Smooth muscle cell (in vitro differentiated cells): ENCODE measurements around the gene UBE2C. TPM values are rescaled to one million over a fixed set of nuclear protein-coding genes. Genes with fewer than 3 reads are reported as not detected.

Experiments used
- DNase-seq: peaks from one replicate; lab custom pipeline; 2025; ENCODE audit not compliant: unreplicated experiment; lab: John Stamatoyannopoulos, UW
- H2AFZ ChIP-seq: fragments of 200-600 bp; sonication (generic); 2 replicates; pipeline ENCODE4 v1.6.0; 2016; ENCODE audit warnings: antibody characterized with exemption, low read depth, mild to moderate bottlenecking
- H3F3A ChIP-seq: fragments of 200-600 bp; sonication (generic); 2 replicates; pipeline ENCODE4 v1.6.0; 2017; ENCODE audit warnings: antibody characterized with exemption, low read depth
- H3K27ac ChIP-seq: fragments of 200-600 bp; sonication (generic); 2 replicates; pipeline ENCODE4 v1.5.1; 2016; ENCODE audit warnings: low read depth, mild to moderate bottlenecking
- H3K27me3 ChIP-seq: fragments of 200-600 bp; sonication (generic); 2 replicates; pipeline ENCODE4 v1.6.1; 2016; ENCODE audit warnings: low read depth, mild to moderate bottlenecking
- H3K36me3 ChIP-seq: fragments of 200-600 bp; sonication (generic); 2 replicates; pipeline ENCODE4 v1.5.1; 2016; ENCODE audit warnings: low read depth
- H3K4me1 ChIP-seq: fragments of 200-600 bp; sonication (generic); 2 replicates; pipeline ENCODE4 v1.5.1; 2016; ENCODE audit warnings: low read depth
- H3K4me2 ChIP-seq: fragments of 200-600 bp; sonication (generic); 2 replicates; pipeline ENCODE4 v1.6.0; 2016; ENCODE audit warnings: mild to moderate bottlenecking
- H3K4me3 ChIP-seq: fragments of 200-600 bp; sonication (generic); 2 replicates; pipeline ENCODE4 v1.5.1; 2016; ENCODE audit warnings: mild to moderate bottlenecking
- H3K79me2 ChIP-seq: fragments of 200-600 bp; sonication (generic); 2 replicates; pipeline ENCODE4 v1.6.0; 2016; ENCODE audit warnings: low read depth, mild to moderate bottlenecking
- H3K9ac ChIP-seq: fragments of 200-600 bp; sonication (generic); 2 replicates; pipeline ENCODE4 v1.6.0; 2016; ENCODE audit warnings: low read depth
- H3K9me3 ChIP-seq: fragments of 200-600 bp; sonication (generic); replicated peaks from 2 replicates; pipeline ENCODE4 v1.5.1; 2016; ENCODE audit warnings: low read depth
- H4K20me1 ChIP-seq: fragments of 200-600 bp; sonication (generic); 2 replicates; pipeline ENCODE4 v1.6.0; 2016; ENCODE audit warnings: low read depth
- WGBS: methylation state at CpG from one replicate; pipeline ENCODE4 v1.1.7; 2016; ENCODE audit warnings: low lambda C conversion rate; 5-methylcytosine and 5-hydroxymethylcytosine counted together
- polyA plus RNA-seq: library from polyadenylated mRNA; unstranded; fragments of >200 nt; fragmentation: Nextera tagmentation; extraction: Ambion mirVana; gene quantifications from 2 replicates; pipeline ENCODE4 v1.2.1, GENCODE V29; 2016
- total RNA-seq: library from RNA; depleted of rRNA; stranded (reverse); fragments of >200 nt; gene quantifications from 2 replicates; pipeline ENCODE4 v1.2.3, GENCODE V29; 2014
- TF ChIP-seq, protein P1 (sequence below): fragments of 200-600 bp; sonication (generic); IDR thresholded peaks from 2 replicates; pipeline ENCODE4 v1.5.1; 2017; ENCODE audit warnings: borderline replicate concordance, mild to moderate bottlenecking, antibody characterized with exemption; ENCODE audit not compliant: insufficient read depth, poor library complexity, severe bottlenecking

Gene UBE2C
- total and polyA plus RNA-seq, 2 experiments from 2014 or later: 35.1 to 66.5 TPM

DNA sequence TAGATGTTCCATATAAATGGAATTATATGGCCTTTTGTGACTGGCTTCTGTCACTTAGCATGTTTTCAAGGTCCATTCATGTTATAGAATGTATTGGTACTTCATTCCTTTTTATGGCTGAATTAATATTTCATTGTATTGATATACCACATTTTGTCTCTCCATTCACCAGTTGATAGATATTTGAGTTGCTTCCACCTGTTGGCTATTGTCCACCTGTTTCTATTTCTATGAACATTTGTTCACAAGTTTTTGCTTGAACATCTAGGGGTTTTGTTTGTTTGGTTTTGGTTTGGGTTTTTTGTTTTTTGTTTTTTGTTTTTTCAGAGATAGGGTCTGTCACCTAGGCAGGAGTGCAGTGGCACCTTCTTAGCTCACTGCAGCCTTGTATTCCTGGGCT, 44.0 kb upstream of the UBE2C start:
- Histone ChIP-seq H3K36me3 (no peaks in the 10 kb centered on the region), H3K27me3 (peaks cover 11% of the 10 kb centered on the region), H3K9me3 (no peaks in the 10 kb centered on the region), H3F3A (no peaks in the 10 kb centered on the region), H3K9ac (no peak overlapping the region), H3K4me2 (no peak overlapping the region), H3K27ac (no peak overlapping the region), H3K79me2 (no peaks in the 10 kb centered on the region), H3K4me1 (peaks cover 13% of the 10 kb centered on the region), H3K4me3 (no peak overlapping the region), H2AFZ (no peak overlapping the region), H4K20me1 (no peaks in the 10 kb centered on the region)
- no peak for DNase-seq
- TF ChIP-seq, protein P1, sequence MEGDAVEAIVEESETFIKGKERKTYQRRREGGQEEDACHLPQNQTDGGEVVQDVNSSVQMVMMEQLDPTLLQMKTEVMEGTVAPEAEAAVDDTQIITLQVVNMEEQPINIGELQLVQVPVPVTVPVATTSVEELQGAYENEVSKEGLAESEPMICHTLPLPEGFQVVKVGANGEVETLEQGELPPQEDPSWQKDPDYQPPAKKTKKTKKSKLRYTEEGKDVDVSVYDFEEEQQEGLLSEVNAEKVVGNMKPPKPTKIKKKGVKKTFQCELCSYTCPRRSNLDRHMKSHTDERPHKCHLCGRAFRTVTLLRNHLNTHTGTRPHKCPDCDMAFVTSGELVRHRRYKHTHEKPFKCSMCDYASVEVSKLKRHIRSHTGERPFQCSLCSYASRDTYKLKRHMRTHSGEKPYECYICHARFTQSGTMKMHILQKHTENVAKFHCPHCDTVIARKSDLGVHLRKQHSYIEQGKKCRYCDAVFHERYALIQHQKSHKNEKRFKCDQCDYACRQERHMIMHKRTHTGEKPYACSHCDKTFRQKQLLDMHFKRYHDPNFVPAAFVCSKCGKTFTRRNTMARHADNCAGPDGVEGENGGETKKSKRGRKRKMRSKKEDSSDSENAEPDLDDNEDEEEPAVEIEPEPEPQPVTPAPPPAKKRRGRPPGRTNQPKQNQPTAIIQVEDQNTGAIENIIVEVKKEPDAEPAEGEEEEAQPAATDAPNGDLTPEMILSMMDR: no peak

DNA sequence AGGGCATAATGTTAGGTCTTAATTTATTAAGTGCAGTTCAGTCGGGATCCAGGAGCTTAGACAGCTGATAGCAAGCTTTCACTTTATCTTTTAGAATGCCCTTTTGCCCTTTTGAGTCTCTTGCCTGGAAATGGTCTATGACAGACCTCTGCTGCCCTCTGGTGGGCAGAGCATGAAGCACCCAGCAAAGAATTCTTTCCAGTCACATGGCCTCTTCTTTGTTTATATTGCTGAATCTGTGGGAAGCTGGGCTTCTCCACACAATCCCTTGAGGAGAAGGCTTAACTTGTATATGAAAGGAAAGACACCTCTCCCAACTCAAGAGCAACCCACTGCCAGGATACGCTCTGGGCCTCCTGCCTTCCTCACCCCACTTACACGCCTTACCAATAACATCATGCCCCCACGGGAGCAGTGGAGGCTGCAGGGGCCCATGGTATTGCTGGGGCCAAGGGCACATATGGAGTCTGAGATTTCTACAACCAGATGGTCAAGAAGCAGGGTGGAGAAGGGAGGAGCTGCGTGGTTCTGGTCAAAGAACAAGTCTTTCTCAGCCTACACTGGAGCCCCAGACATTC, 41.2 kb upstream of the UBE2C start:
- peak; percentile 45 for DNase-seq
- WGBS: 24% methylated on average over 5 of the region's 5 CpGs
- TF ChIP-seq, protein P1: peak; percentile 98
- no peaks in the 10 kb centered on the region for H3K79me2 ChIP-seq
- H3F3A ChIP-seq: no peaks in the 10 kb centered on the region
- no peaks in the 10 kb centered on the region for H3K9me3 ChIP-seq
- H3K27me3 ChIP-seq: peaks cover under 1% of the 10 kb centered on the region
- H3K9ac ChIP-seq: no peak overlapping the region
- H3K27ac ChIP-seq: no peak overlapping the region
- H3K4me2 ChIP-seq: peak overlapping the region; percentile 65
- H2AFZ ChIP-seq: peak overlapping the region; percentile 31
- no peaks in the 10 kb centered on the region for H3K36me3 ChIP-seq
- H4K20me1 ChIP-seq: no peaks in the 10 kb centered on the region
- no peak overlapping the region for H3K4me3 ChIP-seq
- H3K4me1 ChIP-seq: peaks cover 4% of the 10 kb centered on the region

DNA sequence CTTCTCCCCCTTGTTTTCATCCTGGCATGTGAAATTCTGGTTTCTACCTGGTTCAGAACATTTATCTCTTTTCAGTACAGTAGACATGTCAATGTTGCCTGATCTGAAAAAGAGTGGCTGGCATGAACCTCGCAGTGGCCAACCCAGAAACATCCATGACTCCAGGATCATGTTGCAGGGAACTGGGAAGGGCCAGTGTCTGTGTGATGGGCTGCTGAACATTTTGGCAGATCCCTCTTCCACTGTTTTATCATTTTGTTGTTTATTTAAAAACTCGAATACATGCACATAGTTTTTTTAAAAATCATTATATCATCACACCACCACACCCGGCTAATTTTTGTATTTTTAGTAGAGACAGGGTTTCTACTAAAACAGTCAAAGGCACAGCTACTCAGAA, 39.8 kb upstream of the UBE2C start:
- no peak overlapping the region for H3K4me2 ChIP-seq
- H3K36me3 ChIP-seq: no peaks in the 10 kb centered on the region
- H3F3A ChIP-seq: no peaks in the 10 kb centered on the region
- no peak overlapping the region for H3K4me3 ChIP-seq
- TF ChIP-seq, protein P1: no peak
- no peak overlapping the region for H2AFZ ChIP-seq
- no peak overlapping the region for H3K9ac ChIP-seq
- H3K4me1 ChIP-seq: peaks cover 4% of the 10 kb centered on the region
- no peaks in the 10 kb centered on the region for H4K20me1 ChIP-seq
- H3K9me3 ChIP-seq: no peaks in the 10 kb centered on the region
- DNase-seq: no peak
- WGBS: 81% methylated on average over 3 of the region's 3 CpGs
- H3K27ac ChIP-seq: no peak overlapping the region
- no peaks in the 10 kb centered on the region for H3K79me2 ChIP-seq
- no peaks in the 10 kb centered on the region for H3K27me3 ChIP-seq

DNA sequence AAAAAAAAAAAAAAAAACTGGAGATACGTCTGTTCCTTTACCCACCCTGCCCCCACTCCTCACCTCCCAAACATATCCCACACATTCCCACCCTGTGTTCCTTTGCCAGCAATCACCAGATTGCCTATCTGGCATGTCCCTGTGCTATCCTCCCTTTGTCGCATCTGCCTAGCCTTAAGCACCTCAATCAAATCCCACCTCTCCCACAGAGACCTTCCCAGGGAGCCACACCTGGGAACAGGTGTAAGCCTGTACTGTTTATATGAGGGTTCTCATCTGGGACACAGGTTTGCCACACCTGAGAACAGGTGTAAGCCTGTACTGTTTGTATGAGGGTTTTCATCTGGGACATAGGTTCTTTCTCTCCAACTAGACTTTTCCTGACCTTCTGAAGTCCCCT, 37.5 kb upstream of the UBE2C start:
- 71% methylated on average over 2 of the region's 2 CpGs for WGBS
- Histone ChIP-seq H3K36me3 (no peaks in the 10 kb centered on the region), H3K4me1 (peaks cover 4% of the 10 kb centered on the region)

More for the DNA sequence above, 37.5 kb upstream of the UBE2C start:
- Histone ChIP-seq H3K27ac (no peak overlapping the region), H3K27me3 (no peaks in the 10 kb centered on the region), H4K20me1 (no peaks in the 10 kb centered on the region), H3K4me3 (no peak overlapping the region), H3K9ac (no peak overlapping the region), H3K9me3 (no peaks in the 10 kb centered on the region), H3K79me2 (no peaks in the 10 kb centered on the region), H2AFZ (no peak overlapping the region), H3K4me2 (no peak overlapping the region), H3F3A (peaks cover 18% of the 10 kb centered on the region)
- TF ChIP-seq, protein P1: no peak
- no peak for DNase-seq
